Heart right ventricle (tissue), 16 donors: ENCODE data around the gene RBM20. TPM values are rescaled to one million over a fixed set of nuclear protein-coding genes. Genes with fewer than 3 reads are reported as not detected.

Source experiments
- ATAC-seq, 8 donors: fragments of 200-7000 bp; cut with Tn5 transposase; one replicate each; pipeline ENCODE4 v1.9.1; 2020; ENCODE audit warnings: mild to moderate bottlenecking in 8 of 8, moderate library complexity in 8 of 8, moderate number of reproducible peaks in 1 of 8
- DNase-seq, 2 donors: peaks; one replicate each; pipeline ENCODE4 v3.0.0-alpha.2; 2020
- H3K27ac ChIP-seq, 10 donors: fragments of 200-600 bp; sonication (generic) in 2 of 10; one replicate each; pipeline versions ENCODE4 v1.5.0 to v1.8.0; 2020 to 2022; ENCODE audit warnings: mild to moderate bottlenecking in 3 of 10
- H3K27me3 ChIP-seq, 7 donors: fragments of 200-600 bp; one replicate each; pipeline ENCODE4 v1.8.0; 2021 to 2022; ENCODE audit warnings: mild to moderate bottlenecking in 2 of 7
- H3K36me3 ChIP-seq, 9 donors: fragments of 200-600 bp; sonication (generic) in 1 of 9; one replicate each; pipeline versions ENCODE4 v1.5.0 to v1.8.0; 2020 to 2022; ENCODE audit warnings: mild to moderate bottlenecking in 2 of 9
- H3K4me1 ChIP-seq, 9 donors: fragments of 200-600 bp; sonication (generic) in 1 of 9; one replicate each; pipeline versions ENCODE4 v1.5.0 to v1.8.0; 2020 to 2022; ENCODE audit warnings: mild to moderate bottlenecking in 4 of 9
- H3K4me3 ChIP-seq, 10 donors: fragments of 200-600 bp; sonication (generic) in 2 of 10; one replicate each; pipeline versions ENCODE4 v1.5.0 to v1.8.0; 2020 to 2022; ENCODE audit warnings: mild to moderate bottlenecking in 7 of 10, moderate library complexity in 2 of 10
- H3K9me3 ChIP-seq, 11 donors: fragments of 200-600 bp in 10 of 11; sonication (generic) in 2 of 11; one replicate each; pipeline versions ENCODE4 v1.5.0 to v1.8.0; 2013 to 2022; ENCODE audit warnings: mild to moderate bottlenecking in 2 of 11, control low read depth in 1 of 11, moderate library complexity in 1 of 11
- WGBS, 2 donors: extraction: QIAGEN DNeasy Blood & Tissue Kit; methylation state at CpG; one replicate each; pipeline ENCODE4 v1.1.7; 2013; ENCODE audit warnings: inconsistent platforms in 1 of 2; 5-methylcytosine and 5-hydroxymethylcytosine counted together
- intact Hi-C, 10 donors: fragments of 100-400 bp; cut with DNase I; formaldehyde crosslinking; loops; one replicate each; pipeline versions ENCODE4 v1.11.1 to v1.14.2; 2022
- polyA plus RNA-seq, 2 donors: library from polyadenylated mRNA; stranded (reverse); fragments of 200-250 nt; gene quantifications; one replicate each; pipeline ENCODE4 v1.2.3, GENCODE V29; 2013
- total RNA-seq, 10 donors: library from RNA; stranded (reverse); fragmentation: NEBNext Ultra II Directional in 3 of 10; extraction: Animal tissue kit (Norgen Biotek cat#: 25700) in 3 of 10; gene quantifications; one replicate each; pipeline versions ENCODE4 v1.2.1 to v1.2.4, GENCODE V29; 2021 to 2023
- TF ChIP-seq, protein P1 (sequence below), 9 donors: fragments of 200-600 bp; sonication (generic) in 2 of 9; IDR thresholded peaks; one replicate each; pipeline versions ENCODE4 v1.5.0 to v1.8.0; 2021 to 2022; ENCODE audit warnings: antibody characterized with exemption in 9 of 9, mild to moderate bottlenecking in 5 of 9, moderate library complexity in 1 of 9
- donor health status: Arrhythmogenic right ventricular cardiomyopathy.
- donor health status: ischemic (EF 13 %, LVEDD 7.1; RV severe dilation, severe dysfunction).
- donor health status: healthy with polysubstance abuse.
- donor health status: DM: no; HTN: yes; CAD: no.
- donor health status: DM: no; HTN: no; CAD: no.
- donor health status: ischemic (EF 25% LVEDD 6.9; RV normal size, moderate dysfunction).
- donor health status: ischemic (EF 25% LVEDD 5.7; RV mildly dilated, moderate dysfunction).
- donor health status: healthy.
- donor health status: DM: yes; HTN: yes; CAD: no.
- donor health status: Ischemic cardiomyopathy.
- donor health status: ischemic (EF 35%, LVEDD 5.7; RV mildly dilated, moderate dysfunction).
- donor health status: nonischemic (EF 11% LVEDD 7.7; RV severe dilation, severe dysfunction).
- donor health status: DM: yes; HTN: yes; CAD: no.
- donor health status: PGD.
- donor health status: ischemic (EF 29% LVEDD 5.4; RV normal size, mild dysfunction).
- donor health status: nonischemic (EF 23%, LVEDD 6.1; RV moderate dilation, normal function).

RBM20 gene
- total and polyA plus RNA-seq, 12 donors: 10.1 to 186 (median 134) TPM

DNA sequence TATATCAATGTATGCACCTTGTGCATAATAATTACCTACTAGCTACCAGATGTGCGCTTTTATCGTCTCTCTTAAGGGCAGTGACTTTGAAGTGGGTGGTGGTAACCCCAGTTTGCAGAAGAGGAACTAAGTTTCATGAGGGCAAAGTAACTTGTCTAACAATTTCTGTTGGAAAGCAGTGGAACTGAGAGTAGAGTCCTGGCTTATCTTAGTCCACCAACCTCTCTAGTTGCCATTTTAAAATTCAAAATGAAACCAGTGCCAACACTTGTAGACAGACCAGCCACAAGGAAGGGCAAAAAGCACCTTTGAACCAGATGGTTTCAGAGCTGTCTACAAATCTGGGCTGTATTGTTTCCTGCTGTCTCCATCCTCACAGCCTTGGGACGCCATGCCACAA lies 32.0 kb upstream of the RBM20 start:
- TF ChIP-seq, protein P1, sequence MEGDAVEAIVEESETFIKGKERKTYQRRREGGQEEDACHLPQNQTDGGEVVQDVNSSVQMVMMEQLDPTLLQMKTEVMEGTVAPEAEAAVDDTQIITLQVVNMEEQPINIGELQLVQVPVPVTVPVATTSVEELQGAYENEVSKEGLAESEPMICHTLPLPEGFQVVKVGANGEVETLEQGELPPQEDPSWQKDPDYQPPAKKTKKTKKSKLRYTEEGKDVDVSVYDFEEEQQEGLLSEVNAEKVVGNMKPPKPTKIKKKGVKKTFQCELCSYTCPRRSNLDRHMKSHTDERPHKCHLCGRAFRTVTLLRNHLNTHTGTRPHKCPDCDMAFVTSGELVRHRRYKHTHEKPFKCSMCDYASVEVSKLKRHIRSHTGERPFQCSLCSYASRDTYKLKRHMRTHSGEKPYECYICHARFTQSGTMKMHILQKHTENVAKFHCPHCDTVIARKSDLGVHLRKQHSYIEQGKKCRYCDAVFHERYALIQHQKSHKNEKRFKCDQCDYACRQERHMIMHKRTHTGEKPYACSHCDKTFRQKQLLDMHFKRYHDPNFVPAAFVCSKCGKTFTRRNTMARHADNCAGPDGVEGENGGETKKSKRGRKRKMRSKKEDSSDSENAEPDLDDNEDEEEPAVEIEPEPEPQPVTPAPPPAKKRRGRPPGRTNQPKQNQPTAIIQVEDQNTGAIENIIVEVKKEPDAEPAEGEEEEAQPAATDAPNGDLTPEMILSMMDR (IDR thresholded peaks at IDR 0.05): no peak
- no peak for ATAC-seq
- no peaks in the 10 kb centered on the region for H3K27me3 ChIP-seq
- peaks cover 0 to 26% (median 4%) of the 10 kb centered on the region in 9 donors for H3K4me1 ChIP-seq
- H3K36me3 ChIP-seq: peaks cover 0 to 7% (median 0%) of the 10 kb centered on the region in 9 donors
- intact Hi-C loops: loop anchor here in 9 of 10 donors (5.0 to 10.0 kb wide), 8 partner anchors 60 to 983 kb away; partner anchors contain the start of gene PDCD4 (in 1 of the 9)
- no peak for DNase-seq
- no peak overlapping the region for H3K27ac ChIP-seq
- 86 to 92% methylated on average over 3 of the region's 3 CpGs for WGBS, 2 donors
- no peak overlapping the region for H3K4me3 ChIP-seq
- H3K9me3 ChIP-seq: no peaks in the 10 kb centered on the region

DNA sequence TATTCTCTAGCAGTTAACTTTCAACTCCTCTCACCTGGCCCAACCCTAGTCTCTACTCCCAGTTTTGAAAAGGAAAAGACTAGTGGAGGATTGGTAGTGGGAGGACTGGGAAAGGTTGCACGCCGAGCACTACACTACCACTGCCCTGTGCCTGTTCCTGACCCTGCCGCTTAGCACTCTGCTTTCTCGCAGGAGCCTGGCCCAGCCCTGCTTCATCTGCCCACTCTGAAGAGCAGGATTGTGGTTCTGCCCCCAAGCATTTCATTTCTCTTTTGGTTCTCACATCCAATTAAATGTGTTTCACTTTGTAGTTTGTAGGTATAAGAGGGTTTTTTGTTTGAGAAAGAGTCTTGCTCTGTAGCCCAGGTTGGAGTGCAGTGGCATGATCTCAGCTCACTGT lies 31.5 kb upstream of the RBM20 start:
- H3K9me3 ChIP-seq: no peaks in the 10 kb centered on the region
- TF ChIP-seq, protein P1 (IDR thresholded peaks at IDR 0.05): no peak
- WGBS, 2 donors: 91 to 92% methylated on average over 4 of the region's 4 CpGs
- intact Hi-C loops: loop anchor here in 9 of 10 donors (5.0 to 10.0 kb wide), 8 partner anchors 60 to 982 kb away; partner anchors contain the start of gene PDCD4 (in 1 of the 9)
- peaks cover 0 to 3% (median 0%) of the 10 kb centered on the region in 9 donors for H3K36me3 ChIP-seq
- no peak for DNase-seq
- peaks cover 0 to 26% (median 4%) of the 10 kb centered on the region in 9 donors for H3K4me1 ChIP-seq
- no peak overlapping the region for H3K27ac ChIP-seq
- no peak for ATAC-seq
- no peak overlapping the region for H3K4me3 ChIP-seq
- H3K27me3 ChIP-seq: no peaks in the 10 kb centered on the region

DNA sequence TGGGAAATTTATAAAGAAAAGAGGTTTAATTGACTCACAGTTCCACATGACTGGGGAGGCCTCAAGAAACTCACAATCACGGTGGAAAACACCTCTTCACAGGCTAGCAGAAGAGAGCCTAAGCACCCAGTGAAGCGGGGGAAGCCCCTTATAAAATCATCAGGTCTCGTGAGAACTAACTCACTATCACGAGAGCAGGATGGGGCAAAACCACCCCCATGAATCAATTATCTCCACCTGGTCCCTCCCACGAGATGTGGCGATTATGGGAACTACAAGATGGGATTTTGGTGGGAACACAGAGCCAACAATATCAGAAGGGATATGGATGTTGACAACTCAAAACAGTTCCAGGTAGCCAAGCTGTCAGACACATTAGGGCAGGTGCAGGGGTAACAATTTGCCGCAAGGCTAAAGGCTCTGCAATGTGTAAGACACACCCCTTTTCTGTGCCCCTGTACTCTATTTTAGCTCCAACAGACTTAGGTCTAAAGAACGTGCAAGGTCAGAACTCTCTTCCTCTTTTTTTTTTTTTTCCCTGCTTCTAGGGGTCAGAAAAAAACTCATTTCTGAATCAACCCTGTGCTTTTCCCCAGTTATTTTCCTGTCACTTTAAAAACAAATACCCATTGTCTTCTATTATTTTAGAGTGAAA lies 30.7 kb upstream of the RBM20 start:
- Histone ChIP-seq H3K4me1 (peaks cover 0 to 26% (median 4%) of the 10 kb centered on the region in 9 donors), H3K9me3 (no peaks in the 10 kb centered on the region), H3K27ac (no peak overlapping the region), H3K4me3 (no peak overlapping the region), H3K27me3 (no peaks in the 10 kb centered on the region), H3K36me3 (no peaks in the 10 kb centered on the region)
- intact Hi-C loops: loop anchor here in 9 of 10 donors (5.0 to 10.0 kb wide), 8 partner anchors 59 to 981 kb away; partner anchors contain the start of gene PDCD4 (in 1 of the 9)
- TF ChIP-seq, protein P1 (IDR thresholded peaks at IDR 0.05): no peak
- no peak for DNase-seq
- WGBS, 2 donors: 69 to 72% methylated on average over 8 of the region's 8 CpGs
- ATAC-seq: no peak

DNA sequence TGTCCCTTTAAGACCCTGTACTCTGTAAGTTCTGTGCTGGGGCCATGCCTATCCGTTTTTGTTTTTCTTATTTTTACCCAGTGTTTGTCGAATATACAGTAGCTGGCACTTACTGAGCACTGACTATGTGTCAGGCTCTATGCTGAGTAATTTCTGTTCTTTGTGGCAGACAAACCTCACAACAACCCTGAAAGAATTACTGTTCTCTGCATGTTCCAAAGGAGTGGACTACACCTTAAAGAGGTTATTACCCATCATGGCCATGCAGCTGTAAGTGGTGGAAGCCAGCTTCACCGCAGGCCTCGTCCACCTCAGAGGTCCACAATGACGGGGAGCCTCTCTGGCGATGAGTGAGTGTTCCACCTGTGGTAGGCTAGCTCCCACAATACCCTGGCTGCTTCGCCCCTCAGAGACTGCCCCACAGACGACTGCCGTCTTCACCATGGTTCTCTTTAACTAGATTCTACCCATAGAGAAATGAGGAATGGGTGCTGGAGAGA lies 30.1 kb upstream of the RBM20 start:
- ATAC-seq (no peak), DNase-seq (no peak)
- H3K36me3 ChIP-seq: no peaks in the 10 kb centered on the region
- H3K4me3 ChIP-seq: no peak overlapping the region
- 88% methylated on average over 9 of the region's 9 CpGs for WGBS, 2 donors
- intact Hi-C loops: loop anchor here in 9 of 10 donors (5.0 to 10.0 kb wide), 8 partner anchors 58 to 981 kb away; partner anchors contain the start of gene PDCD4 (in 1 of the 9)
- H3K9me3 ChIP-seq: no peaks in the 10 kb centered on the region
- TF ChIP-seq, protein P1 (IDR thresholded peaks at IDR 0.05): no peak
- peaks cover 0 to 25% (median 4%) of the 10 kb centered on the region in 9 donors for H3K4me1 ChIP-seq
- H3K27ac ChIP-seq: no peak overlapping the region
- no peaks in the 10 kb centered on the region for H3K27me3 ChIP-seq
